SK-N-SH treated with all-trans-retinoic acid at 6 μM for 48 hours (cell line): ENCODE results near the gene TMEM165.

ENCODE experiments used
- CREB5 ChIP-seq: fragments of 250-450 bp; sonication (Bioruptor Pico); IDR thresholded peaks from 2 replicates; pipeline ENCODE4 v1.5.1; 2020; ENCODE audit warnings: low read depth, mild to moderate bottlenecking, moderate library complexity
- PPARA ChIP-seq: fragments of 250-450 bp; sonication (Bioruptor Pico); IDR thresholded peaks from 2 replicates; pipeline ENCODE4 v1.5.0; 2020; ENCODE audit warnings: mild to moderate bottlenecking, borderline replicate concordance
- TSHZ2 ChIP-seq: fragments of 250-450 bp; sonication (Bioruptor Pico); IDR thresholded peaks from 2 replicates; pipeline ENCODE4 v1.5.0; 2020; ENCODE audit warnings: mild to moderate bottlenecking, moderate library complexity

GRCh38 chr4:55398966-55399365, 3.2 kb downstream of the TMEM165 start:
- TF ChIP-seq PPARA = no peak
- no peak for TF ChIP-seq TSHZ2 (CRISPR knock-in tag)
- no peak for TF ChIP-seq CREB5
